Gastrocnemius medialis (tissue), 4 donors: ENCODE measurements around the gene TYW1B.
"Not testable (repeated sequence)": the region's sequence is repeated elsewhere in the genome, so short reads cannot be mapped to it uniquely, and the experiment has no call there.

Experiments
- POLR2A ChIP-seq, 2 donors: fragments of 450-650 bp; IDR thresholded peaks; one replicate each; pipeline ENCODE4 v1.6.1; 2017; ENCODE audit warnings: antibody characterized with exemption in 2 of 2, mild to moderate bottlenecking in 2 of 2, moderate library complexity in 2 of 2
- TF ChIP-seq, protein P1 (sequence below), 5 experiments: fragments of 450-650 bp in 3 of 5; fragments of 200-600 bp in 2 of 5; sonication (generic) in 2 of 5; IDR thresholded peaks in 4 of 5; conservative IDR thresholded peaks in 1 of 5; 1 replicate in 4 of 5; 2 replicates in 1 of 5; pipeline ENCODE4 v1.5.1; 2016 to 2019; ENCODE audit warnings: antibody characterized with exemption in 5 of 5, mild to moderate bottlenecking in 3 of 5, moderate library complexity in 3 of 5

DNA sequence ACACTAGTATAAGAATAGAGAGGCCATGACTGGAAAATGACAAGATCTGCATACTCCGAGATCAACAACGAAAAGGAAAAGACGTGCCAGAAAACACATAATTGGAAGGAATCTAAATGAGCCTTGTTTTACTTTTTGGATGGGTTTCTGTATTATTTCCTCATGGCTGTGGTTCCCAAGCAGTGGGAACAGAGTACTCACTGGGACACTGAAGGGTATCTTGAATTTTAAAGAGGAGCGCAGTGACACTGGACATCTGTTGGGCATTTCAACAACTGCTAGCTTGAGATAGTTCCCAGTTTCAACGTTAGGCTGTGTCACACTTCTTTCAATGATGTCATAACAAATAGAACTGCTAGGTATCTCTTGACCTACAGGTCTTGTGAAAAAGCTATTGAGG lies 218.2 kb downstream of the TYW1B start:
- TF ChIP-seq, protein P1, sequence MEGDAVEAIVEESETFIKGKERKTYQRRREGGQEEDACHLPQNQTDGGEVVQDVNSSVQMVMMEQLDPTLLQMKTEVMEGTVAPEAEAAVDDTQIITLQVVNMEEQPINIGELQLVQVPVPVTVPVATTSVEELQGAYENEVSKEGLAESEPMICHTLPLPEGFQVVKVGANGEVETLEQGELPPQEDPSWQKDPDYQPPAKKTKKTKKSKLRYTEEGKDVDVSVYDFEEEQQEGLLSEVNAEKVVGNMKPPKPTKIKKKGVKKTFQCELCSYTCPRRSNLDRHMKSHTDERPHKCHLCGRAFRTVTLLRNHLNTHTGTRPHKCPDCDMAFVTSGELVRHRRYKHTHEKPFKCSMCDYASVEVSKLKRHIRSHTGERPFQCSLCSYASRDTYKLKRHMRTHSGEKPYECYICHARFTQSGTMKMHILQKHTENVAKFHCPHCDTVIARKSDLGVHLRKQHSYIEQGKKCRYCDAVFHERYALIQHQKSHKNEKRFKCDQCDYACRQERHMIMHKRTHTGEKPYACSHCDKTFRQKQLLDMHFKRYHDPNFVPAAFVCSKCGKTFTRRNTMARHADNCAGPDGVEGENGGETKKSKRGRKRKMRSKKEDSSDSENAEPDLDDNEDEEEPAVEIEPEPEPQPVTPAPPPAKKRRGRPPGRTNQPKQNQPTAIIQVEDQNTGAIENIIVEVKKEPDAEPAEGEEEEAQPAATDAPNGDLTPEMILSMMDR (IDR thresholded peaks at IDR 0.05 in 4 of 5, conservative IDR thresholded peaks at IDR 0.05 in 1 of 5): not testable (repeated sequence)
- not testable (repeated sequence) for TF ChIP-seq POLR2A (IDR thresholded peaks at IDR 0.05)
